ENCODE measurements around the gene SNRPA. TPM values are rescaled to one million over a fixed set of nuclear protein-coding genes. Genes with fewer than 3 reads are reported as not detected.

SNRPA gene
- total RNA-seq, 1 experiment from 2014 or later = 102 TPM

GRCh38 chr19:40709817-40710216 lies 41.2 kb upstream of the SNRPA start:
- H3K27me3 Mint-ChIP-seq (ENCODE audit: unreplicated experiment) = no peaks in the 10 kb centered on the region
- no peak for DNase-seq
- intact Hi-C loops (cut with micrococcal nuclease; ENCODE audit: unreplicated experiment) = no loop called here
- H3K4me1 Mint-ChIP-seq (ENCODE audit: low read depth, unreplicated experiment) = no peaks in the 10 kb centered on the region
- H3K27ac Mint-ChIP-seq (ENCODE audit: unreplicated experiment) = no peak overlapping the region
- H3K4me3 Mint-ChIP-seq (ENCODE audit: low read depth, unreplicated experiment) = no peak overlapping the region
- peaks cover 78% of the 10 kb centered on the region for H3K36me3 Mint-ChIP-seq (ENCODE audit: insufficient read depth, unreplicated experiment)
- CTCF ChIA-PET = no interaction called here
- no peaks in the 10 kb centered on the region for H3K9me3 Mint-ChIP-seq (ENCODE audit: low read depth, unreplicated experiment)
- no peak for TF ChIP-seq CTCF (IDR thresholded peaks at IDR 0.05; ENCODE audit: unreplicated experiment)
- no TSS peak for BruUV-seq (replicated peaks)

GRCh38 chr19:40713939-40714338 lies 37.1 kb upstream of the SNRPA start:
- H3K4me1 Mint-ChIP-seq (ENCODE audit: low read depth, unreplicated experiment) = peaks cover 14% of the 10 kb centered on the region
- H3K27me3 Mint-ChIP-seq (ENCODE audit: unreplicated experiment) = no peaks in the 10 kb centered on the region
- no peak for TF ChIP-seq CTCF (IDR thresholded peaks at IDR 0.05; ENCODE audit: unreplicated experiment)
- CTCF ChIA-PET = no interaction called here
- BruUV-seq (replicated peaks) = no TSS peak
- H3K4me3 Mint-ChIP-seq (ENCODE audit: low read depth, unreplicated experiment) = peak overlapping the region; percentile 78
- H3K36me3 Mint-ChIP-seq (ENCODE audit: insufficient read depth, unreplicated experiment) = peaks cover 88% of the 10 kb centered on the region
- no peak overlapping the region for H3K27ac Mint-ChIP-seq (ENCODE audit: unreplicated experiment)
- intact Hi-C loops (cut with micrococcal nuclease; ENCODE audit: unreplicated experiment) = no loop called here
- H3K9me3 Mint-ChIP-seq (ENCODE audit: low read depth, unreplicated experiment) = no peaks in the 10 kb centered on the region
- DNase-seq = no peak

- H3K36me3 Mint-ChIP-seq (ENCODE audit: insufficient read depth, unreplicated experiment) = peaks cover 88% of the 10 kb centered on the region
- H3K9me3 Mint-ChIP-seq (ENCODE audit: low read depth, unreplicated experiment) = no peaks in the 10 kb centered on the region
- intact Hi-C loops (cut with micrococcal nuclease; ENCODE audit: unreplicated experiment) = loop anchor here (5.0 kb wide), 1 partner anchor 38 kb away; the partner anchor contains the start of genes ACTMAP and SNRPA
- BruUV-seq (replicated peaks) = no TSS peak
- peak overlapping the region; percentile 93 for H3K27ac Mint-ChIP-seq (ENCODE audit: unreplicated experiment)
- peak overlapping the region; percentile 78 for H3K4me3 Mint-ChIP-seq (ENCODE audit: low read depth, unreplicated experiment)
- DNase-seq = peak; percentile 98
- CTCF ChIA-PET = interaction anchor here (0.7 kb wide), 1 partner anchor 46 kb away, joined by 6 read pairs; no protein-coding TSS in a partner anchor
- no peak for TF ChIP-seq CTCF (IDR thresholded peaks at IDR 0.05; ENCODE audit: unreplicated experiment)
- peaks cover 14% of the 10 kb centered on the region for H3K4me1 Mint-ChIP-seq (ENCODE audit: low read depth, unreplicated experiment)
- H3K27me3 Mint-ChIP-seq (ENCODE audit: unreplicated experiment) = no peaks in the 10 kb centered on the region
These were observed 36.3 kb upstream of the SNRPA start for GRCh38 chr19:40714441-40715299.

- H3K36me3 Mint-ChIP-seq (ENCODE audit: insufficient read depth, unreplicated experiment) = peaks cover 89% of the 10 kb centered on the region
- BruUV-seq (replicated peaks) = no TSS peak
- no peaks in the 10 kb centered on the region for H3K27me3 Mint-ChIP-seq (ENCODE audit: unreplicated experiment)
- CTCF ChIA-PET = interaction anchor here (0.8 to 2.1 kb wide), 4 partner anchors 34 to 284 kb away, joined by 3 to 8 read pairs (median 5); partner anchors contain the start of genes ACTMAP and RAB4B
- peaks cover 25% of the 10 kb centered on the region for H3K4me1 Mint-ChIP-seq (ENCODE audit: low read depth, unreplicated experiment)
- no peak for TF ChIP-seq CTCF (IDR thresholded peaks at IDR 0.05; ENCODE audit: unreplicated experiment)
- intact Hi-C loops (cut with micrococcal nuclease; ENCODE audit: unreplicated experiment) = loop anchor here (5.0 kb wide), 1 partner anchor 36 kb away; the partner anchor contains the start of genes ACTMAP and SNRPA
- DNase-seq = peak; percentile 79
- peak overlapping the region; percentile 93 for H3K27ac Mint-ChIP-seq (ENCODE audit: unreplicated experiment)
- H3K9me3 Mint-ChIP-seq (ENCODE audit: low read depth, unreplicated experiment) = no peaks in the 10 kb centered on the region
- peak overlapping the region; percentile 78 for H3K4me3 Mint-ChIP-seq (ENCODE audit: low read depth, unreplicated experiment)
These were observed 34.9 kb upstream of the SNRPA start for GRCh38 chr19:40716031-40716481.

Data from Calu3 (cell line).